GM12873 (cell line): ENCODE data around the gene DHX32.

ENCODE experiments used
- CTCF ChIP-seq: IDR thresholded peaks from 2 replicates; pipeline ENCODE4 v1.5.1; 2012; ENCODE audit warnings: low read depth, mild to moderate bottlenecking, moderate library complexity, low read length, control low read depth; ENCODE audit not compliant: insufficient read depth; ENCODE audit errors: missing control alignments

Gene DHX32

GRCh38 chr10:125881192-125881591 is at the start of gene DHX32:
DHX32 (minus strand) TSS chr10:125881292; CDS start chr10:125880824, 468 bp downstream.
- TF ChIP-seq CTCF: no peak

GRCh38 chr10:125929618-125930017 is 48.5 kb upstream of the DHX32 start:
- TF ChIP-seq CTCF: no peak

- TF ChIP-seq CTCF: no peak
Measured at GRCh38 chr10:125928928-125929585, 48.0 kb upstream of the DHX32 start.

GRCh38 chr10:125926247-125926646 is 45.2 kb upstream of the DHX32 start:
- no peak for TF ChIP-seq CTCF

GRCh38 chr10:125925262-125925834 is 44.3 kb upstream of the DHX32 start:
- no peak for TF ChIP-seq CTCF

GRCh38 chr10:125916977-125917376 is 35.9 kb upstream of the DHX32 start:
- no peak for TF ChIP-seq CTCF

GRCh38 chr10:125911990-125912389 is 30.9 kb upstream of the DHX32 start:
- TF ChIP-seq CTCF: no peak
